Breast epithelium (tissue), 4 donors: ENCODE measurements around the gene BSPH1. TPM values are rescaled to one million over a fixed set of nuclear protein-coding genes. Genes with fewer than 3 reads are reported as not detected.

ENCODE experiments used
- DNase-seq, 2 donors: peaks; one replicate each; pipeline ENCODE4 v3.0.0-alpha.2; 2019; ENCODE audit warnings: low spot score in 2 of 2
- H3K27ac ChIP-seq, 2 donors: fragments of 200-600 bp; sonication (generic) in 1 of 2; one replicate each; pipeline ENCODE4 v1.5.1; 2016 to 2019; ENCODE audit warnings: mild to moderate bottlenecking in 1 of 2
- H3K27me3 ChIP-seq, 2 donors: fragments of 200-600 bp; sonication (generic) in 1 of 2; one replicate each; pipeline versions ENCODE4 v1.5.1 to v1.6.0; 2017 to 2019; ENCODE audit warnings: control low read depth in 1 of 2, mild to moderate bottlenecking in 1 of 2
- H3K36me3 ChIP-seq: fragments of 200-600 bp; one replicate; pipeline ENCODE4 v1.5.1; 2019
- H3K4me1 ChIP-seq, 2 donors: fragments of 200-600 bp; sonication (generic); one replicate each; pipeline ENCODE4 v1.5.1; 2016 to 2019; ENCODE audit warnings: control low read depth in 1 of 2
- H3K4me3 ChIP-seq, 3 donors: fragments of 200-600 bp; sonication (generic); 1 replicate in 2 of 3; 2 replicates in 1 of 3; pipeline ENCODE4 v1.5.1; 2016 to 2019; ENCODE audit warnings: mild to moderate bottlenecking in 3 of 3, moderate library complexity in 2 of 3
- H3K9me3 ChIP-seq, 2 donors: fragments of 200-600 bp; sonication (generic) in 1 of 2; one replicate each; pipeline ENCODE4 v1.5.1; 2016 to 2019; ENCODE audit warnings: control low read depth in 1 of 2
- CTCF ChIP-seq, 3 donors: fragments of 450-650 bp; IDR thresholded peaks; one replicate each; pipeline ENCODE4 v1.5.1; 2016 to 2017; ENCODE audit warnings: antibody characterized with exemption in 3 of 3, mild to moderate bottlenecking in 3 of 3, moderate library complexity in 3 of 3
- POLR2A ChIP-seq: fragments of 450-650 bp; IDR thresholded peaks from one replicate; pipeline ENCODE4 v1.6.1; 2016; ENCODE audit warnings: antibody characterized with exemption, mild to moderate bottlenecking, moderate library complexity
- POLR2AphosphoS5 ChIP-seq, 3 donors: sonication (generic); formaldehyde crosslinking; IDR thresholded peaks; one replicate each; pipeline ENCODE4 v1.6.1; 2017; ENCODE audit warnings: antibody characterized with exemption in 3 of 3
- intact Hi-C: fragments of 100-400 bp; cut with DNase I; formaldehyde crosslinking; loops from one replicate; pipeline ENCODE4 v1.15.1; 2023; ENCODE audit warnings: low total_unique reads
- total RNA-seq, 3 donors: library from RNA; depleted of rRNA; stranded (reverse); fragments of >200 nt; gene quantifications; one replicate each; pipeline ENCODE4 v1.1.0, GENCODE V29; 2016

The BSPH1 gene
- total RNA-seq, 3 donors from 2014 or later, result not detected

DNA sequence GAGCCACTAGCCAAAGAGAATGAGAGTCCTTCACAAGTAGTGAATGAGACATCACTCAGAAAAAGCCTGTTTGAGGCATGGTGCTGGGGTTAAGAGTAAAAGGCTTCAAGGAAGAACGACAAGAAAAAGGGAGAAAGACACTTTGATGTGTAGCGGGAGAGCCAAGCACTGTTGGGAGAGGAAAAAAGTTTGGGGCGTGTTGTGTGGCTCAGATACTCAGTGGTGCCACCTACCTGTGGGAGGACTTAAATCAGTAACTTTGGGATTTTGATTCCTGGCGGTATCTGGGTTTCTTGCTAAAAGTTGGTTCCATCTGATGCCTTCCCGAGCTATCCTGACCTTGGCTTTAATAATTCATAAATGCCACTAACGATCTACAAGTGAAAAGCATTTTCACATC lies 14.8 kb upstream of the BSPH1 start:
- no peak for TF ChIP-seq POLR2AphosphoS5 (IDR thresholded peaks at IDR 0.05)
- peaks cover 0 to 6% of the 10 kb centered on the region in 2 donors for H3K9me3 ChIP-seq
- no peak overlapping the region for H3K4me3 ChIP-seq
- no peaks in the 10 kb centered on the region for H3K4me1 ChIP-seq
- H3K27ac ChIP-seq, result no peak overlapping the region
- DNase-seq, result no peak
- no peaks in the 10 kb centered on the region for H3K36me3 ChIP-seq
- intact Hi-C loops, result no loop called here
- peaks cover 0 to 7% of the 10 kb centered on the region in 2 donors for H3K27me3 ChIP-seq

- no peaks in the 10 kb centered on the region for H3K36me3 ChIP-seq
- H3K9me3 ChIP-seq, result peaks cover 0 to 18% of the 10 kb centered on the region in 2 donors
- H3K27me3 ChIP-seq, result peaks cover 0 to 7% of the 10 kb centered on the region in 2 donors
- TF ChIP-seq POLR2A (no peak), POLR2AphosphoS5 (IDR thresholded peaks at IDR 0.05) (no peak), CTCF (IDR thresholded peaks at IDR 0.05) (no peak)
- intact Hi-C loops, result no loop called here
- DNase-seq, result no peak
- H3K27ac ChIP-seq, result no peak overlapping the region
- no peak overlapping the region for H3K4me3 ChIP-seq
- H3K4me1 ChIP-seq, result no peaks in the 10 kb centered on the region
Observed at GRCh38 chr19:48004236-48004635, 12.3 kb upstream of the BSPH1 start.

DNA sequence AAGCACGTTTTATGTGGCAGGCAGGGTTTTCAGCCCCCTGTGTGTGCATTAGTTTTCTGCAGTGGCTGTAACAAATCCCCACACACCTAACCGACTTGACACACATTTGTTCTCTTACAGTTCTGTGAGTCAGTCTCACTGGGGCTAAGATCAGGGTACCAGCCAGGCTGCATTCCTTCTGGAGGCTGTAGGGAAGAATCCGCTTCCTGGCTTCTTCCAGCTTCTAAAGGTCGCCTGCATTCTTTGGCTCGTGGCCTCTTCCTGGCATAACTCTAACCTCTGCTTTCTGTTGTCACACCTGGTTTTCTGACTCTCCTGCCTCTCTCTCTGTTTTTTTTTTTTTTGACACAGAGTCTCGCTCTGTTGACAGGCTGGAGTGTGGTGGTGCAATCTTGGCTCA lies 8.9 kb upstream of the BSPH1 start:
- intact Hi-C loops, result no loop called here
- peaks cover 0 to 17% of the 10 kb centered on the region in 2 donors for H3K9me3 ChIP-seq

GRCh38 chr19:47998800-47999199 lies 6.8 kb upstream of the BSPH1 start:
- Histone ChIP-seq H3K9me3 (peaks cover 0 to 17% of the 10 kb centered on the region in 2 donors), H3K36me3 (no peaks in the 10 kb centered on the region), H3K27me3 (peaks cover 0 to 7% of the 10 kb centered on the region in 2 donors), H3K27ac (no peak overlapping the region), H3K4me3 (no peak overlapping the region), H3K4me1 (no peaks in the 10 kb centered on the region)
- no peak for DNase-seq
- TF ChIP-seq POLR2A (no peak), POLR2AphosphoS5 (IDR thresholded peaks at IDR 0.05) (no peak), CTCF (IDR thresholded peaks at IDR 0.05) (no peak)
- intact Hi-C loops, result no loop called here

More for the DNA sequence above, 8.9 kb upstream of the BSPH1 start:
- DNase-seq, result no peak
- Histone ChIP-seq H3K4me3 (no peak overlapping the region), H3K4me1 (no peaks in the 10 kb centered on the region), H3K36me3 (no peaks in the 10 kb centered on the region), H3K27me3 (peaks cover 0 to 11% of the 10 kb centered on the region in 2 donors), H3K27ac (no peak overlapping the region)
- TF ChIP-seq POLR2A (no peak), CTCF (IDR thresholded peaks at IDR 0.05) (no peak), POLR2AphosphoS5 (IDR thresholded peaks at IDR 0.05) (no peak)

DNA sequence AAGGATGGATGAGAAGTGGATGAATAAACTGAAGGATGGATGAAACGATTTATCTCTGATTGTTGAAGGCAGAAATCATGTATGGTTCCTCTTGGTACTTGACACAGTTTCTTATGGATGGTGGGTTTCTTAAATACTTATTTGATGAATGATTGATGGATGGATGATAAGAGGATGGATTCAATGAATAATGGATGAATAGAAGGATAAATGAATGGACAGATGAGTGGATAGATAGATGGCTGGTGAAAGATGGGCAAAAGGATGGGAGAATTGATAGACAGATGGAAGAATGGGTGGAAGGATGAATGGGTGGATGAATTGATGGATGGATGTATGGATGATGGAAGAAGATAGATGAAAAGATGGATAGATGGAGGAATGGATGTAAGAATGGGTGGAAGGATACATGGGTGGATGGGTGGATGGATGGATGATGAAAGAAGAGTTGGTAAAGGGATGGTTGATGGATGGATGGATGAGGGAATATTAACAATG lies 4.3 kb upstream of the BSPH1 start:
- no peak overlapping the region for H3K4me3 ChIP-seq
- H3K4me1 ChIP-seq, result no peaks in the 10 kb centered on the region
- intact Hi-C loops, result no loop called here
- DNase-seq, result no peak
- peaks cover 0 to 7% of the 10 kb centered on the region in 2 donors for H3K27me3 ChIP-seq
- H3K27ac ChIP-seq, result no peak overlapping the region
- TF ChIP-seq CTCF (IDR thresholded peaks at IDR 0.05) (no peak), POLR2AphosphoS5 (IDR thresholded peaks at IDR 0.05) (no peak), POLR2A (no peak)
- H3K9me3 ChIP-seq, result peaks cover 0 to 13% of the 10 kb centered on the region in 2 donors
- H3K36me3 ChIP-seq, result no peaks in the 10 kb centered on the region
